HEK293 (cell line): ENCODE data around the gene NAA80.

ENCODE experiments used
- KLF1 ChIP-seq: fragments of 450-650 bp; formaldehyde crosslinking; IDR thresholded peaks from 2 replicates; pipeline ENCODE4 v1.5.1; 2016; ENCODE audit warnings: missing biosample characterization, missing genetic modification characterization
- YY1 ChIP-seq: fragments of 450-650 bp; formaldehyde crosslinking; IDR thresholded peaks from 2 replicates; pipeline ENCODE4 v1.5.1; 2018; ENCODE audit warnings: missing biosample characterization, missing genetic modification characterization
- ZNF792 ChIP-seq: fragments of 450-650 bp; formaldehyde crosslinking; IDR thresholded peaks from 2 replicates; pipeline ENCODE4 v1.5.1; 2016; ENCODE audit warnings: missing biosample characterization, missing genetic modification characterization
- TF ChIP-seq, protein P1 (sequence below): fragments of 450-650 bp; formaldehyde crosslinking; IDR thresholded peaks from 2 replicates; pipeline ENCODE4 v1.5.1; 2016; ENCODE audit warnings: missing biosample characterization, missing genetic modification characterization, borderline replicate concordance
- TF ChIP-seq, protein P2 (sequence below): fragments of 450-650 bp; formaldehyde crosslinking; IDR thresholded peaks from 2 replicates; pipeline ENCODE4 v1.5.1; 2016; ENCODE audit warnings: missing biosample characterization, missing genetic modification characterization
- TF ChIP-seq, protein P3 (sequence below): fragments of 450-650 bp; formaldehyde crosslinking; IDR thresholded peaks from 2 replicates; pipeline ENCODE4 v1.5.1; 2016; ENCODE audit warnings: missing biosample characterization, missing genetic modification characterization

DNA sequence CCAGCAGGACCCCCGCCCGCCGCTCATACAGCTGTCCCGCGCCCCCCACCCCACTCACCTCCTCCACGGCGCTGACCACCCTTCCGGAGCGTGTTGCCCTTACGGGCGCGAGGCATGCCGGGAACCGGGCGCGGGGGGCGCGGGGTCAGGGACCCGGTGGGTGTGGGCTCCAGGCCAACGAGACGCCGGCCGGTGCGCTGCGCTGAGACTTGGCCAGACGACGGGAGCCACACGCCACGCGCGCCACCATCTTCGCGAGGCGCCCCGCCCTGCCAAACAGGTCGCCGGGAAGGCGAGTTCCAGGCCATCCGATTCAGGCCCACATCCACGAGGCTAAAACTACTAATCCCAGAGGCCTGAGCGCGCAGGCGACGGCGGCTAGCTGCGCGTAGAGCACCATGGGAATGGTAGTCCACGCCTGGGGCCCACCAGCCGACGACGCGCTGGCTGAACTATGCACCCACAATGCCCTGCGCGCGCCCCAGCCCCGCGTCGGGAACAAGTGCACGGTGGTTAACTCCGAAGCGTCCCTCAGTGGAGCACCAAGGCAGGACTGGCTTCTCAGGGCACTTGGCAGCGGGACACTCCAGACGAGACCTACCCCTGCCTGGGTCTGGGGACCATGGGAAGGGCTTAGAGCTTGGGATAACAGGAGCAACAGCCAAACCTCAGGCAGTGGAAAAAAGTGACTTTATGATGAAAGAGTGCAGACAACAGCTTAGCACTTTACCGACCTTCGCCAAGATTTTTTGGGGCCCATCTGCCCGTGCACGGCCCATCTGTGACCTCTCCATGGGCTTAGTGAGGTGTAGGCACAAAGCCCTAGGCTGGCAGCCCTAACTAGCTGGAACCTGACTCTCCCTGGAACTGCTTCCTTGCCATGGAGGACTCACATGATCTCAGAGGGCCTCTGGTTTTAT, 6.8 kb downstream of the NAA80 start, which contains the start of gene IFRD2:
- TF ChIP-seq, protein P1, sequence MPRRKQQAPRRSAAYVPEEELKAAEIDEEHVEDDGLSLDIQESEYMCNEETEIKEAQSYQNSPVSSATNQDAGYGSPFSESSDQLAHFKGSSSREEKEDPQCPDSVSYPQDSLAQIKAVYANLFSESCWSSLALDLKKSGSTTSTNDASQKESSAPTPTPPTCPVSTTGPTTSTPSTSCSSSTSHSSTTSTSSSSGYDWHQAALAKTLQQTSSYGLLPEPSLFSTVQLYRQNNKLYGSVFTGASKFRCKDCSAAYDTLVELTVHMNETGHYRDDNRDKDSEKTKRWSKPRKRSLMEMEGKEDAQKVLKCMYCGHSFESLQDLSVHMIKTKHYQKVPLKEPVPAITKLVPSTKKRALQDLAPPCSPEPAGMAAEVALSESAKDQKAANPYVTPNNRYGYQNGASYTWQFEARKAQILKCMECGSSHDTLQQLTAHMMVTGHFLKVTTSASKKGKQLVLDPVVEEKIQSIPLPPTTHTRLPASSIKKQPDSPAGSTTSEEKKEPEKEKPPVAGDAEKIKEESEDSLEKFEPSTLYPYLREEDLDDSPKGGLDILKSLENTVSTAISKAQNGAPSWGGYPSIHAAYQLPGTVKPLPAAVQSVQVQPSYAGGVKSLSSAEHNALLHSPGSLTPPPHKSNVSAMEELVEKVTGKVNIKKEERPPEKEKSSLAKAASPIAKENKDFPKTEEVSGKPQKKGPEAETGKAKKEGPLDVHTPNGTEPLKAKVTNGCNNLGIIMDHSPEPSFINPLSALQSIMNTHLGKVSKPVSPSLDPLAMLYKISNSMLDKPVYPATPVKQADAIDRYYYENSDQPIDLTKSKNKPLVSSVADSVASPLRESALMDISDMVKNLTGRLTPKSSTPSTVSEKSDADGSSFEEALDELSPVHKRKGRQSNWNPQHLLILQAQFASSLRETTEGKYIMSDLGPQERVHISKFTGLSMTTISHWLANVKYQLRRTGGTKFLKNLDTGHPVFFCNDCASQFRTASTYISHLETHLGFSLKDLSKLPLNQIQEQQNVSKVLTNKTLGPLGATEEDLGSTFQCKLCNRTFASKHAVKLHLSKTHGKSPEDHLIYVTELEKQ: no peak
- TF ChIP-seq KLF1 (tag by site-specific recombination) (peak; percentile 94), YY1 (peak; percentile 96), ZNF792 (tag by site-specific recombination) (no peak)
- TF ChIP-seq, protein P2, sequence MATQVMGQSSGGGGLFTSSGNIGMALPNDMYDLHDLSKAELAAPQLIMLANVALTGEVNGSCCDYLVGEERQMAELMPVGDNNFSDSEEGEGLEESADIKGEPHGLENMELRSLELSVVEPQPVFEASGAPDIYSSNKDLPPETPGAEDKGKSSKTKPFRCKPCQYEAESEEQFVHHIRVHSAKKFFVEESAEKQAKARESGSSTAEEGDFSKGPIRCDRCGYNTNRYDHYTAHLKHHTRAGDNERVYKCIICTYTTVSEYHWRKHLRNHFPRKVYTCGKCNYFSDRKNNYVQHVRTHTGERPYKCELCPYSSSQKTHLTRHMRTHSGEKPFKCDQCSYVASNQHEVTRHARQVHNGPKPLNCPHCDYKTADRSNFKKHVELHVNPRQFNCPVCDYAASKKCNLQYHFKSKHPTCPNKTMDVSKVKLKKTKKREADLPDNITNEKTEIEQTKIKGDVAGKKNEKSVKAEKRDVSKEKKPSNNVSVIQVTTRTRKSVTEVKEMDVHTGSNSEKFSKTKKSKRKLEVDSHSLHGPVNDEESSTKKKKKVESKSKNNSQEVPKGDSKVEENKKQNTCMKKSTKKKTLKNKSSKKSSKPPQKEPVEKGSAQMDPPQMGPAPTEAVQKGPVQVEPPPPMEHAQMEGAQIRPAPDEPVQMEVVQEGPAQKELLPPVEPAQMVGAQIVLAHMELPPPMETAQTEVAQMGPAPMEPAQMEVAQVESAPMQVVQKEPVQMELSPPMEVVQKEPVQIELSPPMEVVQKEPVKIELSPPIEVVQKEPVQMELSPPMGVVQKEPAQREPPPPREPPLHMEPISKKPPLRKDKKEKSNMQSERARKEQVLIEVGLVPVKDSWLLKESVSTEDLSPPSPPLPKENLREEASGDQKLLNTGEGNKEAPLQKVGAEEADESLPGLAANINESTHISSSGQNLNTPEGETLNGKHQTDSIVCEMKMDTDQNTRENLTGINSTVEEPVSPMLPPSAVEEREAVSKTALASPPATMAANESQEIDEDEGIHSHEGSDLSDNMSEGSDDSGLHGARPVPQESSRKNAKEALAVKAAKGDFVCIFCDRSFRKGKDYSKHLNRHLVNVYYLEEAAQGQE (tag by site-specific recombination): no peak
- TF ChIP-seq, protein P3, sequence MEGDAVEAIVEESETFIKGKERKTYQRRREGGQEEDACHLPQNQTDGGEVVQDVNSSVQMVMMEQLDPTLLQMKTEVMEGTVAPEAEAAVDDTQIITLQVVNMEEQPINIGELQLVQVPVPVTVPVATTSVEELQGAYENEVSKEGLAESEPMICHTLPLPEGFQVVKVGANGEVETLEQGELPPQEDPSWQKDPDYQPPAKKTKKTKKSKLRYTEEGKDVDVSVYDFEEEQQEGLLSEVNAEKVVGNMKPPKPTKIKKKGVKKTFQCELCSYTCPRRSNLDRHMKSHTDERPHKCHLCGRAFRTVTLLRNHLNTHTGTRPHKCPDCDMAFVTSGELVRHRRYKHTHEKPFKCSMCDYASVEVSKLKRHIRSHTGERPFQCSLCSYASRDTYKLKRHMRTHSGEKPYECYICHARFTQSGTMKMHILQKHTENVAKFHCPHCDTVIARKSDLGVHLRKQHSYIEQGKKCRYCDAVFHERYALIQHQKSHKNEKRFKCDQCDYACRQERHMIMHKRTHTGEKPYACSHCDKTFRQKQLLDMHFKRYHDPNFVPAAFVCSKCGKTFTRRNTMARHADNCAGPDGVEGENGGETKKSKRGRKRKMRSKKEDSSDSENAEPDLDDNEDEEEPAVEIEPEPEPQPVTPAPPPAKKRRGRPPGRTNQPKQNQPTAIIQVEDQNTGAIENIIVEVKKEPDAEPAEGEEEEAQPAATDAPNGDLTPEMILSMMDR (tag by site-specific recombination): no peak
